K562 (cell line): ENCODE measurements around the gene TIMM44. TPM values are rescaled to one million over a fixed set of nuclear protein-coding genes. Genes with fewer than 3 reads are reported as not detected.
A peak's percentile ranks its signal among the peaks of the same experiment; 100 is the strongest.

Source experiments
- CSDE1 ChIP-seq, 2 experiments: fragments of 450-650 bp; IDR thresholded peaks; 2 replicates each; pipeline ENCODE4 v1.6.1; 2016; ENCODE audit warnings: mild to moderate bottlenecking in 1 of 2
- FOXJ2 ChIP-seq: fragments of 200-800 bp; sonication (Bioruptor generic); IDR thresholded peaks from 2 replicates; pipeline ENCODE4 v1.6.1; 2016; ENCODE audit warnings: missing genetic modification characterization, missing compliant biosample characterization
- HMG20A ChIP-seq: fragments of 450-650 bp; formaldehyde crosslinking; conservative IDR thresholded peaks from 2 replicates; pipeline ENCODE4 v1.4.0; 2020; ENCODE audit warnings: mild to moderate bottlenecking, mixed read lengths
- NCOA4 ChIP-seq: fragments of 450-650 bp; IDR thresholded peaks from 2 replicates; pipeline ENCODE4 v1.6.1; 2018; ENCODE audit warnings: mild to moderate bottlenecking; ENCODE audit not compliant: partially characterized antibody
- PHTF2 ChIP-seq: fragments of 250-450 bp; sonication (Bioruptor Pico); IDR thresholded peaks from 2 replicates; pipeline ENCODE4 v1.5.0; 2021; ENCODE audit warnings: mild to moderate bottlenecking
- SRF ChIP-seq, 2 experiments: fragments of 250-450, 450-650 bp in 1 of 2; sonication (Bioruptor Pico) in 1 of 2; sonication (generic) in 1 of 2; formaldehyde crosslinking; IDR thresholded peaks; 2 replicates each; pipeline versions ENCODE4 v1.5.0 to v1.5.1; 2020 to 2022; ENCODE audit warnings: mild to moderate bottlenecking in 1 of 2, missing genetic modification reagents in 1 of 2
- TAF1 ChIP-seq: IDR thresholded peaks from 2 replicates; pipeline ENCODE4 v1.6.1; 2011; ENCODE audit warnings: mild to moderate bottlenecking, low read length, moderate library complexity; ENCODE audit not compliant: insufficient read depth, control insufficient read depth, severe bottlenecking; ENCODE audit errors: extremely low read depth
- ZNF324 ChIP-seq: fragments of 250-450 bp; sonication (Bioruptor Pico); IDR thresholded peaks from 2 replicates; pipeline ENCODE4 v1.4.0; 2020; ENCODE audit warnings: mild to moderate bottlenecking
- ZNF696 ChIP-seq: fragments of 250-450 bp; sonication (Bioruptor Pico); conservative IDR thresholded peaks from 2 replicates; pipeline ENCODE4 v1.4.0; 2020; ENCODE audit warnings: mild to moderate bottlenecking, moderate library complexity
- ZNF76 ChIP-seq: fragments of 250-450 bp; sonication (Bioruptor Pico); IDR thresholded peaks from 2 replicates; pipeline ENCODE4 v1.4.0; 2020; ENCODE audit warnings: mild to moderate bottlenecking, moderate library complexity, borderline replicate concordance
- polyA plus RNA-seq, 8 experiments: library from polyadenylated mRNA; depleted of rRNA in 4 of 8; stranded (reverse) in 5 of 8; unstranded in 3 of 8; fragments of >200 nt; fragmentation: Nextera tagmentation in 2 of 8; fragmentation: Illumina TruSeq in 1 of 8; extraction: Ambion mirVana in 2 of 8; extraction: Trizol in 1 of 8; gene quantifications; 2 replicates each; pipeline versions ENCODE4 v1.2.1 to v1.2.3, GENCODE V29; 2011 to 2014; ENCODE audit warnings: inconsistent platforms in 1 of 8, missing spikeins in 1 of 8
- total RNA-seq, 7 experiments: library from RNA; depleted of rRNA in 6 of 7; stranded (reverse); fragments of >200 nt in 6 of 7; fragmentation: Illumina TruSeq in 2 of 7; extraction: Trizol in 2 of 7; gene quantifications; 2 replicates each; pipeline versions ENCODE4 v1.2.1 to v1.2.3, GENCODE V29; 2011 to 2021; ENCODE audit warnings: low replicate concordance in 1 of 7
- TF ChIP-seq, protein P1 (sequence below), 2 experiments: IDR thresholded peaks; 2 replicates each; pipeline ENCODE4 v1.6.1; 2012; ENCODE audit warnings: improper control_type of control experiment in 2 of 2, low read depth in 2 of 2, low read length in 2 of 2, borderline replicate concordance in 1 of 2
- TF ChIP-seq, protein P2 (sequence below): fragments of 250-450 bp; sonication (Bioruptor Pico); IDR thresholded peaks from 2 replicates; pipeline ENCODE4 v1.4.0; 2020; ENCODE audit warnings: mild to moderate bottlenecking, moderate library complexity, borderline replicate concordance
- TF ChIP-seq, protein P3 (sequence below), 2 experiments: IDR thresholded peaks; 2 replicates each; pipeline ENCODE4 v1.6.1; 2011; ENCODE audit warnings: borderline replicate concordance in 1 of 2, control low read depth in 1 of 2, low read depth in 1 of 2, low read length in 1 of 2, mild to moderate bottlenecking in 1 of 2, mixed read lengths in 1 of 2, moderate library complexity in 1 of 2; ENCODE audit not compliant: insufficient read depth in 1 of 2, insufficient read length in 1 of 2, poor library complexity in 1 of 2, severe bottlenecking in 1 of 2; ENCODE audit errors: extremely low read depth in 1 of 2
- TF ChIP-seq, protein P4 (sequence below): sonication (generic); formaldehyde crosslinking; IDR thresholded peaks from 2 replicates; pipeline ENCODE4 v1.8.1; 2023; ENCODE audit warnings: mild to moderate bottlenecking, missing genetic modification reagents, moderate library complexity

TIMM44 gene
- total and polyA plus RNA-seq, 9 of the 15 experiments (the other 6 are each of a cell fraction or from before 2014, with no cell fraction given): 10.3 to 231 (median 89.3) TPM

DNA sequence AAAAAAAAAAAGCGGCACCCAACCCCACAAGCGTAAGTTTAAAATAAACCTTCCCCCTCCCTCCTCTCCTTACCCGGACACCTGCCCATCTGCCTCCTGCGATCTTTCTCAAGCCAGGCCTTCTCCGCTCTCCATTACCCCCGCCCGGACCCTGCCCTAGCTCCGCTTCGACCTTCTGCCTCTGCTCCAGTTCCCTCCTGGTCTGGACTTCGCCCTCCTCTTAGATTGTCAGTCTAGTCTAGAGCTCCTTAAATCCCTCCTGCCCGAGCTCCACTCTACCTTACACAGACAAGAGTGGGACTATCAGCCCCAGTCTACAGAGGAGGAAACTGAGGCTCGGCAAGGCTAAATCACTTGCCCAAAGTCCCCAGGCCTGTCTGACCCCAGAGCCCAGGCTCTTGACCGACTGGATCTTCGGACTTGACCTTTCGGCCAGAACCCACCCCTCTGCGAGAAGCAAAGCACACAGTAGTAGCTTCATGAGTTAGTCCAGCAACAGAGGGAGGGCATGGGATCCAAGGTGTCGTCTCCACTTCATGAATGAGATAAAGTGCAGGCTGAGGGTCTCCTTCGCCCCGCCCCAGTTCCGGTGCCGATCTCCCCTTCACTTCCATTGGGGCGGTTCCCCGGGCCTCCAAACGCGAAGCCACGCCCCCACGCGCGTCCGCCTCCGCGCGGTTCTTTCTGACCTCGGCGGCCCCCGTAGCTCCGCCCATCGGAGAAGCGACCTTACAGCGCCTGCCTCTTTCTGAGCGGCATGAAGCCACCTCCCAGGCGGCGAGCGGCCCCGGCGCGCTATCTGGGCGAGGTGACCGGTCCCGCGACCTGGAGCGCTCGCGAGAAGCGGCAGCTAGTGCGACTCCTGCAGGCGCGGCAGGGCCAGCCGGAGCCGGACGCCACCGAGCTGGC lies 23.6 kb downstream of the TIMM44 start, which contains the start of gene SNAPC2 (continued):
- TF ChIP-seq, protein P1, sequence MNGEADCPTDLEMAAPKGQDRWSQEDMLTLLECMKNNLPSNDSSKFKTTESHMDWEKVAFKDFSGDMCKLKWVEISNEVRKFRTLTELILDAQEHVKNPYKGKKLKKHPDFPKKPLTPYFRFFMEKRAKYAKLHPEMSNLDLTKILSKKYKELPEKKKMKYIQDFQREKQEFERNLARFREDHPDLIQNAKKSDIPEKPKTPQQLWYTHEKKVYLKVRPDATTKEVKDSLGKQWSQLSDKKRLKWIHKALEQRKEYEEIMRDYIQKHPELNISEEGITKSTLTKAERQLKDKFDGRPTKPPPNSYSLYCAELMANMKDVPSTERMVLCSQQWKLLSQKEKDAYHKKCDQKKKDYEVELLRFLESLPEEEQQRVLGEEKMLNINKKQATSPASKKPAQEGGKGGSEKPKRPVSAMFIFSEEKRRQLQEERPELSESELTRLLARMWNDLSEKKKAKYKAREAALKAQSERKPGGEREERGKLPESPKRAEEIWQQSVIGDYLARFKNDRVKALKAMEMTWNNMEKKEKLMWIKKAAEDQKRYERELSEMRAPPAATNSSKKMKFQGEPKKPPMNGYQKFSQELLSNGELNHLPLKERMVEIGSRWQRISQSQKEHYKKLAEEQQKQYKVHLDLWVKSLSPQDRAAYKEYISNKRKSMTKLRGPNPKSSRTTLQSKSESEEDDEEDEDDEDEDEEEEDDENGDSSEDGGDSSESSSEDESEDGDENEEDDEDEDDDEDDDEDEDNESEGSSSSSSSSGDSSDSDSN (IDR thresholded peaks at IDR 0.05; ENCODE audit: borderline replicate concordance in 1 of 2, low read depth in 2 of 2, low read length in 2 of 2): no peak
- TF ChIP-seq ZNF696: no peak
- TF ChIP-seq CSDE1 (IDR thresholded peaks at IDR 0.05): no peak
- TF ChIP-seq, protein P2, sequence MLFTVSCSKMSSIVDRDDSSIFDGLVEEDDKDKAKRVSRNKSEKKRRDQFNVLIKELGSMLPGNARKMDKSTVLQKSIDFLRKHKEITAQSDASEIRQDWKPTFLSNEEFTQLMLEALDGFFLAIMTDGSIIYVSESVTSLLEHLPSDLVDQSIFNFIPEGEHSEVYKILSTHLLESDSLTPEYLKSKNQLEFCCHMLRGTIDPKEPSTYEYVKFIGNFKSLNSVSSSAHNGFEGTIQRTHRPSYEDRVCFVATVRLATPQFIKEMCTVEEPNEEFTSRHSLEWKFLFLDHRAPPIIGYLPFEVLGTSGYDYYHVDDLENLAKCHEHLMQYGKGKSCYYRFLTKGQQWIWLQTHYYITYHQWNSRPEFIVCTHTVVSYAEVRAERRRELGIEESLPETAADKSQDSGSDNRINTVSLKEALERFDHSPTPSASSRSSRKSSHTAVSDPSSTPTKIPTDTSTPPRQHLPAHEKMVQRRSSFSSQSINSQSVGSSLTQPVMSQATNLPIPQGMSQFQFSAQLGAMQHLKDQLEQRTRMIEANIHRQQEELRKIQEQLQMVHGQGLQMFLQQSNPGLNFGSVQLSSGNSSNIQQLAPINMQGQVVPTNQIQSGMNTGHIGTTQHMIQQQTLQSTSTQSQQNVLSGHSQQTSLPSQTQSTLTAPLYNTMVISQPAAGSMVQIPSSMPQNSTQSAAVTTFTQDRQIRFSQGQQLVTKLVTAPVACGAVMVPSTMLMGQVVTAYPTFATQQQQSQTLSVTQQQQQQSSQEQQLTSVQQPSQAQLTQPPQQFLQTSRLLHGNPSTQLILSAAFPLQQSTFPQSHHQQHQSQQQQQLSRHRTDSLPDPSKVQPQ (CRISPR knock-in tag): no peak
- TF ChIP-seq TAF1: peak; percentile 4
- TF ChIP-seq ZNF324 (CRISPR knock-in tag): no peak
- TF ChIP-seq, protein P3, sequence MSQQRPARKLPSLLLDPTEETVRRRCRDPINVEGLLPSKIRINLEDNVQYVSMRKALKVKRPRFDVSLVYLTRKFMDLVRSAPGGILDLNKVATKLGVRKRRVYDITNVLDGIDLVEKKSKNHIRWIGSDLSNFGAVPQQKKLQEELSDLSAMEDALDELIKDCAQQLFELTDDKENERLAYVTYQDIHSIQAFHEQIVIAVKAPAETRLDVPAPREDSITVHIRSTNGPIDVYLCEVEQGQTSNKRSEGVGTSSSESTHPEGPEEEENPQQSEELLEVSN (IDR thresholded peaks at IDR 0.05; ENCODE audit: borderline replicate concordance in 1 of 2, extremely low read depth in 1 of 2, insufficient read depth in 1 of 2, insufficient read length in 1 of 2, low read depth in 1 of 2, low read length in 1 of 2, poor library complexity in 1 of 2, severe bottlenecking in 1 of 2): peak; percentile 33 to 53
- TF ChIP-seq HMG20A (CRISPR knock-in tag): no peak
- TF ChIP-seq PHTF2 (CRISPR knock-in tag): no peak
- no peak for TF ChIP-seq FOXJ2 (tag)
- TF ChIP-seq SRF (CRISPR knock-in tag; IDR thresholded peaks at IDR 0.05): peak in 1 of 2 experiments; percentile 48; a peak in 1 of 4 replicates
- no peak for TF ChIP-seq NCOA4
- TF ChIP-seq, protein P4, sequence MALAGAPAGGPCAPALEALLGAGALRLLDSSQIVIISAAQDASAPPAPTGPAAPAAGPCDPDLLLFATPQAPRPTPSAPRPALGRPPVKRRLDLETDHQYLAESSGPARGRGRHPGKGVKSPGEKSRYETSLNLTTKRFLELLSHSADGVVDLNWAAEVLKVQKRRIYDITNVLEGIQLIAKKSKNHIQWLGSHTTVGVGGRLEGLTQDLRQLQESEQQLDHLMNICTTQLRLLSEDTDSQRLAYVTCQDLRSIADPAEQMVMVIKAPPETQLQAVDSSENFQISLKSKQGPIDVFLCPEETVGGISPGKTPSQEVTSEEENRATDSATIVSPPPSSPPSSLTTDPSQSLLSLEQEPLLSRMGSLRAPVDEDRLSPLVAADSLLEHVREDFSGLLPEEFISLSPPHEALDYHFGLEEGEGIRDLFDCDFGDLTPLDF (CRISPR knock-in tag): peak; percentile 57; the same call in 1 of the 2 replicates
- no peak for TF ChIP-seq ZNF76 (CRISPR knock-in tag)
